ENCODE measurements around the gene C11orf91.
A peak's percentile ranks its signal among the peaks of the same experiment; 100 is the strongest.

Gene C11orf91

GRCh38 chr11:33721984-33722383 lies 21.4 kb upstream of the C11orf91 start:
- TF ChIP-seq CTCF (IDR thresholded peaks at IDR 0.05; ENCODE audit: low read depth, low read length, missing control alignments): no peak
- DNase-seq (ENCODE audit: low read depth): no peak
- in situ Hi-C loops (cut with HindIII; ENCODE audit: low sequenced_read_pairs): no loop called here
- no peak overlapping the region for H3K4me3 ChIP-seq (ENCODE audit: low read depth, low read length)

- in situ Hi-C loops (cut with HindIII; ENCODE audit: low sequenced_read_pairs): no loop called here
- no peak for TF ChIP-seq CTCF (IDR thresholded peaks at IDR 0.05; ENCODE audit: low read depth, low read length, missing control alignments)
- H3K4me3 ChIP-seq (ENCODE audit: low read depth, low read length): no peak overlapping the region
- no peak for DNase-seq (ENCODE audit: low read depth)
Observed at GRCh38 chr11:33721426-33721825, 20.8 kb upstream of the C11orf91 start.

DNA sequence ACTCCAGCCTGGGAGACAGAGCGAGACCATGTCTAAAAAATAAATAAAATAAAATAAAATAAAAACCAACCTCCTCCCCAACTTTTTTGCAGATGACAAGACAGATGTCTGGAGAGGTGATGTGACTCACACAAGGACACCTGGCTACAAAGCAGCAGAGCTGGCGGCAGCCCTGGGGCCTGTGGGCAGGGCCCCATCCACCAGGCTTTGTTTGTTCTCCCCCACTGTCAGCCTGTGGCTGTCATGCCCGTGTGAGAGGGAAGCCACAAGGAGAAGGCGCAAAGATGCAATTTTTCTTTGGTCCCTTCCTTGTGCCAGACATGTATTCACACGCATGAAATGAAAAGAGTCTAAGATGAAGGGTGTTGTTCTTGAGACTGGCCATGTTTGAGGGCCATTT lies 19.0 kb upstream of the C11orf91 start:
- no peak for TF ChIP-seq CTCF (IDR thresholded peaks at IDR 0.05; ENCODE audit: low read depth, low read length, missing control alignments)
- in situ Hi-C loops (cut with HindIII; ENCODE audit: low sequenced_read_pairs): no loop called here
- H3K4me3 ChIP-seq (ENCODE audit: low read depth, low read length): no peak overlapping the region
- DNase-seq (ENCODE audit: low read depth): no peak

GRCh38 chr11:33718440-33718839 lies 17.8 kb upstream of the C11orf91 start:
- in situ Hi-C loops (cut with HindIII; ENCODE audit: low sequenced_read_pairs): no loop called here
- DNase-seq (ENCODE audit: low read depth): no peak
- no peak overlapping the region for H3K4me3 ChIP-seq (ENCODE audit: low read depth, low read length)
- no peak for TF ChIP-seq CTCF (IDR thresholded peaks at IDR 0.05; ENCODE audit: low read depth, low read length, missing control alignments)

- in situ Hi-C loops (cut with HindIII; ENCODE audit: low sequenced_read_pairs): no loop called here
- DNase-seq (ENCODE audit: low read depth): no peak
- no peak overlapping the region for H3K4me3 ChIP-seq (ENCODE audit: low read depth, low read length)
- TF ChIP-seq CTCF (IDR thresholded peaks at IDR 0.05; ENCODE audit: low read depth, low read length, missing control alignments): peak; percentile 51
Observed at GRCh38 chr11:33716243-33716642, 15.6 kb upstream of the C11orf91 start.

DNA sequence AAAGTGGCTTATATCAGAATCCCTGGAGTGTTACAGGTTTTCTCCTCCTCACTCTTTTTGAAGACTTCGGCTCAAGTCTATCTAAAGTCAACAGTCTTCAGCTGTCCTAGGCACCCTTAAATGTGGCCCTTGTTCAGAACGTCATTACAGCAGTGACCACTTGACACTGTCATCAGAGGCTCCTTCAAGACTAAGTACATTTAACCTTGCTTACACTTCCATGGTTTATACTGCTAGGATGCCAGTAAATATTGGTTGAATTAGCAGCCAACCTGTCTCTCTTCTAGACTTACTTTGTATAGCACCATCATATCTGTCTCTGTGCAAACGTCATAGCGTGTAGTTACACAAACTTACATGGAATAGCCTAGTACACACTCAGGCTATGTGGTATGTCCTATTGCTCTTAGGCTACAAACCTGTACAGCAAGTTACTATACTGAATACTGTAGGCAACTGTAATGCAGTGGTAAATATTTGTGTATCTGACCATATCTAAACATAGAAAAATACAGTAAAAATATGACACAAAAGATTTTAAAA lies 13.3 kb upstream of the C11orf91 start:
- in situ Hi-C loops (cut with HindIII; ENCODE audit: low sequenced_read_pairs): no loop called here
- no peak for TF ChIP-seq CTCF (IDR thresholded peaks at IDR 0.05; ENCODE audit: low read depth, low read length, missing control alignments)
- no peak for DNase-seq (ENCODE audit: low read depth)
- no peak overlapping the region for H3K4me3 ChIP-seq (ENCODE audit: low read depth, low read length)
